RKO (cell line): Measurements from ENCODE around the gene PLCE1.

Experiments used
- DNase-seq: peaks from one replicate; pipeline ENCODE4 v3.0.0-alpha.2; 2016; ENCODE audit warnings: low spot score

PLCE1 gene

GRCh38 chr10:94023906-94024305 is 30.2 kb downstream of the PLCE1 start:
- no peak for DNase-seq

- DNase-seq, result no peak
These were observed 30.7 kb downstream of the PLCE1 start for GRCh38 chr10:94024407-94024806.

GRCh38 chr10:94025806-94026205 is 32.1 kb downstream of the PLCE1 start:
- DNase-seq, result no peak

- no peak for DNase-seq
These were observed 33.5 kb downstream of the PLCE1 start for GRCh38 chr10:94027197-94027596.

GRCh38 chr10:94029955-94030354 is 36.2 kb downstream of the PLCE1 start:
- no peak for DNase-seq

GRCh38 chr10:94035982-94036765 is 42.4 kb downstream of the PLCE1 start:
- no peak for DNase-seq

GRCh38 chr10:94036766-94037033 is 43.0 kb downstream of the PLCE1 start:
- DNase-seq, result no peak

- no peak for DNase-seq
These were observed 43.6 kb downstream of the PLCE1 start for GRCh38 chr10:94037286-94037685.

- DNase-seq, result no peak
These were observed 44.3 kb downstream of the PLCE1 start for GRCh38 chr10:94038024-94038423.

GRCh38 chr10:94041206-94041605 is 47.5 kb downstream of the PLCE1 start:
- no peak for DNase-seq

GRCh38 chr10:94042001-94042833 is 48.5 kb downstream of the PLCE1 start:
- peak; percentile 22 for DNase-seq

GRCh38 chr10:94042834-94043175 is 49.1 kb downstream of the PLCE1 start:
- DNase-seq, result no peak
